Uterus (tissue), 2 donors: ENCODE data around the gene DEAF1.

Experiments used
- POLR2A ChIP-seq, 2 donors: fragments of 450-650 bp; IDR thresholded peaks; one replicate each; pipeline ENCODE4 v1.6.1; 2016; ENCODE audit warnings: antibody characterized with exemption in 2 of 2, mild to moderate bottlenecking in 1 of 2, moderate library complexity in 1 of 2
- TF ChIP-seq, protein P1 (sequence below), 4 experiments: fragments of 200-600 bp in 2 of 4; fragments of 450-650 bp in 2 of 4; sonication (generic) in 2 of 4; IDR thresholded peaks; one replicate each; pipeline ENCODE4 v1.5.1; 2016 to 2019; ENCODE audit warnings: antibody characterized with exemption in 4 of 4, mild to moderate bottlenecking in 2 of 4, moderate library complexity in 1 of 4

DNA sequence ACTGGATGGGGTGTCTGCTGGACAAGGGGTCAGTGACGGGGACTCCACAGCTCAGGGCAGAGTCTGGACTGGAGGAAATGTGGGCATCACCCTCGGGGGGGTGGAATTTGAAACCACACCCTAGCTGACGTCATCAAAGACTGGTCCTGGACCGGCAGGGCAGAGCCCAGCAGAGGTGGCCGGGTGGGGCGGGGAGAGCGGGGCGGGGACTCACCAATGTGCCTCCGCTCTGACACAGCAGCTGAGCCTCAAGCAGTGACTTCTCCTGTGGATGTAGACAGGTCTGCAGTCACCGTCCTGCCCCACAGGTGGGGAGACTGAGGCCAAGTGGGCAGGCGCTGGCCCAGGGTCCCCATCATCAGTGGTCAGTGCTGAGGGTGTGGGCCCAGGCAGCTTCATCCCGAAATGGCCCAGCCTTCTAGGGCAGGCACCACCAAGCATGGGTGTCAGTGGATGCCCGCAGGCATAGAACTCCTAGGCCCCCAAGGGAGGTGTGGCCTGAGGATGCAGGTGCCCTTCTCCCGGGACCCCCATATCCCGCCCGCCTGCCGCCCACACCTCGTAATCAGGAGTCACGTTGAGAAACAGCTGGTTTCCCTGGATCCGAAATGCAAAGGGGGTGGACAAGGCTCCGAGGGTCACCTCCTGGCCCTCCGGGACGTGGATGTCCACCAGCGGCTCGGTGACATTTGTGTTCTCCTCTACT is 70.9 kb downstream of the DEAF1 start:
- TF ChIP-seq, protein P1, sequence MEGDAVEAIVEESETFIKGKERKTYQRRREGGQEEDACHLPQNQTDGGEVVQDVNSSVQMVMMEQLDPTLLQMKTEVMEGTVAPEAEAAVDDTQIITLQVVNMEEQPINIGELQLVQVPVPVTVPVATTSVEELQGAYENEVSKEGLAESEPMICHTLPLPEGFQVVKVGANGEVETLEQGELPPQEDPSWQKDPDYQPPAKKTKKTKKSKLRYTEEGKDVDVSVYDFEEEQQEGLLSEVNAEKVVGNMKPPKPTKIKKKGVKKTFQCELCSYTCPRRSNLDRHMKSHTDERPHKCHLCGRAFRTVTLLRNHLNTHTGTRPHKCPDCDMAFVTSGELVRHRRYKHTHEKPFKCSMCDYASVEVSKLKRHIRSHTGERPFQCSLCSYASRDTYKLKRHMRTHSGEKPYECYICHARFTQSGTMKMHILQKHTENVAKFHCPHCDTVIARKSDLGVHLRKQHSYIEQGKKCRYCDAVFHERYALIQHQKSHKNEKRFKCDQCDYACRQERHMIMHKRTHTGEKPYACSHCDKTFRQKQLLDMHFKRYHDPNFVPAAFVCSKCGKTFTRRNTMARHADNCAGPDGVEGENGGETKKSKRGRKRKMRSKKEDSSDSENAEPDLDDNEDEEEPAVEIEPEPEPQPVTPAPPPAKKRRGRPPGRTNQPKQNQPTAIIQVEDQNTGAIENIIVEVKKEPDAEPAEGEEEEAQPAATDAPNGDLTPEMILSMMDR (IDR thresholded peaks at IDR 0.05), result no peak
- no peak for TF ChIP-seq POLR2A (IDR thresholded peaks at IDR 0.05)
